ENCODE data around the gene MEGF8.

MEGF8 gene

GRCh38 chr19:42303876-42304275 is 21.6 kb upstream of the MEGF8 start:
- no peak for DNase-seq (ENCODE audit: low read depth in 2 of 2)

DNA sequence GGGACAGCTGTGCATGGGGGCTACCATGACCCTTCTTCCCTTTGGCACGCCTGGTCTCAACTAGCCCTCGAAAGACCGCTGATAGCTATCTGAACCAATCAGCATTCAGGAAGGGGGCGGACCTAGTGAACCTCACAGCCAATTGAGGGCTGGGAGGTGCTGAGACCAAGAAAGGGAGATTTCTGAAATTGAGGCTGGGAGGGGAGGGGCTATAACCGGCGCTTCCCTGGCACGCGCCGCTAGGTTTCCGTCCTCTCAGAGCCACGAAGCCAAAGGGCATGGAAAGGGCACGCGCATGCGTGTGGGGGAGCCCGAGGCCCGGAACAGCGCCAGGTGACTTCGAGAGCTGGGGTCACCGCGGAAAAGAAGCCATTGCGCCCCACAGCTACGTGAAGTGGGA is 18.8 kb upstream of the MEGF8 start:
- no peak for DNase-seq (ENCODE audit: low read depth in 2 of 2)

GRCh38 chr19:42309686-42310085 is 15.7 kb upstream of the MEGF8 start:
- DNase-seq (ENCODE audit: low read depth in 2 of 2) = no peak

GRCh38 chr19:42311657-42312056 is 13.8 kb upstream of the MEGF8 start:
- no peak for DNase-seq (ENCODE audit: low read depth in 2 of 2)

DNA sequence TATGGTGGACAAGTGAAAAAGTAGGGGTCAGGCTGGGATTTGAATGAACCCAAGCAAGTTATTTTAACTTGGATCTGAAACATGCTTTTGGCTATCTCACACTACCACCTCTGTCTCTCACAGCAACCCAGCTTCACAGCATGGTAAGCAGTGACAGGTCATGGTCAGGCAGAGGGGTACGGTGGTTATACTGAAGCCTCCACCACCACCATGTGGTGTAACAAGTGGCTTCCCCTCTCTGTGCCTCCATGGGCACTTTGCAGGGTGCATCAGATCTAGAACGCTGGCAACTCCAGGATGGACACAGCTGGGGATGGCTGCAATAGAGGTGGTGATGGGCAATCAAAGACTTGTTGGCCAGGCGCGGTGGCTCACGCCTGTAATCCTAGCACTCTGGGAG is 13.1 kb upstream of the MEGF8 start:
- DNase-seq (ENCODE audit: low read depth in 2 of 2) = no peak

DNA sequence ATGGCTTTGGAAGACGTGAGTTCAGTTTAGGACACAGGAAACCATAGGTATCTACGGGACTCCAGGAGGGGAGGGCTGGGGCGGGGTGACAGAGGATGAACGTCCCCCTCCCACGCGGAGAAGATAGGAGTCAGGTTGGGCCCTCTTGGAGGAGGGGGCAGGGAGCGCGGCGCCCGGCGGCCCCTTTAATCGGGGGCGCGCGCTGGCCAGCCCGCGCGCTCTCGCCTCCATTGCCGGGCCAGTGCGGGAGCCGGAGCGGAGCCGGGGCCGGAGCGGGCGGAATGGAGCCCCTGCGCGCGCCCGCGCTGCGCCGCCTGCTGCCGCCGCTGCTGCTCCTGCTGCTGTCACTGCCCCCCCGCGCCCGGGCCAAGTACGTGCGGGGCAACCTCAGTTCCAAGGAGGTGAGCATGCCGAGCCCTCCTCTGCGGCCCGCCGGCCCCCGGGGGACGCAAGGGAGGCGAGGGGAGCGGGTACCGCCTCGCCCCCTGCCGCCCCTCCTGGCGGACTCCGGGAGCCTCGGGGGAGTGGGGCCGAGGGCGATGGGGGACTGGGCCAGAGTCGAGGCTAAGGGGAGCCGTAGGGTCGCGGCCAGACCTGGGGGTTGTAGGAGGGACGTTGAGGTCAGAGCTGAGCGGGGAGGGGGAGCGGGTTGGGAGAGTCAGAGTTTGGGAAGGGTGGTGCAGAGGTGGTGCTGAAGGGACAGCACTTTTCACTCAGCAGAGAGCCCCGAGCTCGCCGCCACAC is 12.2 kb upstream of the MEGF8 start, which contains the start of gene TMEM145:
TSS of gene TMEM145 (plus strand) at position 214 of the 744 bp plus-strand sequence. CDS start at position 282, 68 bp downstream.
- no peak for DNase-seq (ENCODE audit: low read depth in 2 of 2)

- no peak for DNase-seq (ENCODE audit: low read depth in 2 of 2)
These were observed 11.3 kb upstream of the MEGF8 start for GRCh38 chr19:42313840-42314755.

DNA sequence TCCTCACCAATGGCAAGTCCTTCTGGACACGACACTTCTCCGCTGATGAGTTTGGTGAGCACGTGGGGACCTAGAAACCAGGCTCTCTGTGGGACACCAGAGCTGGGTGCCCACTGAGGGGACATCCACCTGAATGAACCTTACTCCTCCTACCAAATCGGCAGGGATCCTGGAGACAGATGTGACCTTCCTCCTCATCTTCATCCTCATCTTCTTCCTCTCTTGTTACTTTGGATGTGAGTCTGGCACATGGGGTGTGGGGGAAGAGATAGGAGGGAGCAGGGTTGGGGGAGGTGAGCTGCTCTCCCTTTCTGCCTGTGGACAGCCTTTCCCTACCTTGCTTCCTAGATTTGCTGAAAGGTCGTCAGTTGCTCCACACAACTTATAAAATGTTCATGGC is 10.4 kb upstream of the MEGF8 start:
- no peak for DNase-seq (ENCODE audit: low read depth in 2 of 2)

DNA sequence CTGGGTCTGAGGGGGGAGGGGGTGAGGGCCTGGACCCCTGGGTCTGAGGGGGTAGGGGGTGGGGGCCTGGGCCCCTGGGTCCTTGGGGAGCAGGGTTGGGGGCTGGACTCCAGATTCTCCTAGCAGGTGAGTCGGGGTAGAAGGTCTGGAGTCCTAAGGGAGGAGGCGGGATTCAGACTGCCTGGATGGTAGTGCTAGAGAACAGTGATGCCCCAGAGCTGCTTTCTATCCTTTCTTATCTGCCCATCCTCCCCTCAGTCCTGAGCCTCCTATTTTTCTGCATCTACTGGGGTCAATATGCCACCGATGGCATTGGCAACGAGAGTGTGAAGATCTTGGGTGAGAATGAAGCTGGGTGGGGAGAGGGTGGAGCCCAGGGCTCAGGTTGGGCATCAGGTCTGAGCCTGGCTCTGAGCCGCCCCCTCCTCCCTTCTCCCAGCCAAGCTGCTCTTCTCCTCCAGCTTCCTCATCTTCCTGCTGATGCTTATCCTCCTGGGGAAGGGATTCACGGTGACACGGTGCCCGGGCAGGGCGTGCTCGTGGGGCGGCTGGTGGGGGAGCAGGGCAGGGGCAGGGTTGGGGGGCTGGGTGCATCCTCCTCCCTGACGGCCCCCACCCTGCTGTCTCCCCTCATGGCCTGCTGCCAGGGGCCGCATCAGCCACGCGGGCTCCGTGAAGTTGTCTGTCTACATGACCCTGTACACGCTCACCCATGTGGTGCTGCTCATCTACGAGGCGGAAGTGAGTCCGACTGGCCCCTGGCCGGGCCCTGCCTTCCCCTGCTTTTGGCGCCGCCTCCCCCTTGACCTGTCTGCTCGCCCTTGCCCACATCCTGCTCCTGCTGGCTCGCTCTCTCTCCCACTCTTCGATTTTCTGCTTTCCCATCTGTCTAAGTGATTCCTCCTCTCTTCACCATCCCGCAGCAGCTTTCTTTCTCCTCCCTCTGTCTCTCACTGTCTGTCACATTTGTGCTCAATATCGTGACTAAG is 8.9 kb upstream of the MEGF8 start:
- no peak for DNase-seq (ENCODE audit: low read depth in 2 of 2)

DNA sequence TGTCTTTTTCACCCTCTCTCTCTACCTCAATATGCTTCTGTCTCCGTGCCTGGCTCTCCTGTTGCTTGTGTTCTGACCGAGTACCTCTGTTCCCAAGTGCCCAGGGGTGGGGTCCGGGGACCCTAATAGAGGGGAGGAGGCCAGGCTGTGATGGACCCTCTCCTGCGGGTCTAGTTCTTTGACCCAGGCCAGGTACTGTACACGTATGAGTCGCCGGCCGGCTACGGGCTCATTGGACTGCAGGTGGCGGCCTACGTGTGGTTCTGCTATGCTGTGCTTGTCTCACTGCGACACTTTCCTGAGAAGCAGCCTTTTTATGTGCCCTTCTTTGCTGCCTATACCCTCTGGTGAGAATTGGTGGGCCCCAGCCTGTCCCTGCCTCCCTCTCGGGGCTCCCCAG is 7.9 kb upstream of the MEGF8 start:
- no peak for DNase-seq (ENCODE audit: low read depth in 2 of 2)

DNA sequence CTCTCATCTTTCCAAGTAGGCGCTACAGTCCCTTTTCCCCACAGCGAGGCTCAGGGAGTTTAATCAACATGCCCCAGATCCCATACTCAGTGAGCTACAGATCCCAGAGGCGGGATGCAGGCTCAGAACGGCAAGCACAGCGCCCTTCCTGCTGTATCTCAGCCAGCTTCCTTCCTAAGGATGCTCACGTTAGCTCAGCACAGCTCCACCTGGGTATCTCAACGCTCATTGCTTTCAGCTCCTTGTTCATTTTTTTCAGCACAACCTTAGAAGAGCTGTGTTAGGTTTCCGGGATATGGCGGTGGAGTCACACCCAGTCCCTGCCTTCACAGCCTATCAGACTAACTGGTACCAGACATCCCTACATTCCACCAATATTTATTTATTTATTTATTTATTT is 3.1 kb upstream of the MEGF8 start:
- no peak for DNase-seq (ENCODE audit: low read depth in 2 of 2)

- DNase-seq (ENCODE audit: low read depth in 2 of 2) = no peak
These were observed 2.0 kb upstream of the MEGF8 start for GRCh38 chr19:42323473-42323851.

- no peak for DNase-seq (ENCODE audit: low read depth in 2 of 2)
These were observed 1.4 kb upstream of the MEGF8 start for GRCh38 chr19:42323852-42324654.

DNA sequence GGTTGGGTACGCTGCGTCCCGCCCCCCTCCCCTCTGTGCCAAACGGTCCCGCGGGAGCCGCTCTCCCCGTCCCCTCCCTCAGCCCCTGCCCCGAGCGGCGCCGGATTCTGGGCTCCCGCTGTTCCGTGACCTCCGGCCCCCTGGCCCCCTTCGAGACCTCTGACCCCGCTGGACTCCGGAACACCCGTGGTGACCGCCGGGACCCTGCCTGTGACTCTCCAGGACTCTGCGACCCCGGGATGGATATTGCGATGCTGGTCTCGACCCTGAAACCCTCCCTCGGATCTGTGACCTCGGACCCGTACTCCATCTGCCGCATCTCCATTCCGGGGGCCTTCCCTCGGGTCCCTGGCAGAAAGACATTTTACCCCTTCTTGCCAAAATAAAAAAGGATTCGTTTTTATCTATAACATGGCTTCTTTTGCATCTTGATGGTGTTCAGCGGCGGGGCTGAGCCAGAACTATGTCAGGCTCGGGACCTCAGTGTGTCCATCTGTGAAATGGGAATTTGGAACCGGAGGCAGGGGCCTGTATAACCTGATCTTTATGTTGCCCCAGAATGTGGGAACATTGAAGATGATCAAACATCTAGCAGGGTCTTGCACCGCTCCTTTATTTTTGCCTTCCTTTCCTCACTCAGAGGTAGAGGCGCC is 654 bp upstream of the MEGF8 start:
- DNase-seq (ENCODE audit: low read depth in 2 of 2) = no peak

GRCh38 chr19:42325896-42326771 is 699 bp downstream of the MEGF8 start:
- DNase-seq (ENCODE audit: low read depth in 2 of 2) = no peak

DNA sequence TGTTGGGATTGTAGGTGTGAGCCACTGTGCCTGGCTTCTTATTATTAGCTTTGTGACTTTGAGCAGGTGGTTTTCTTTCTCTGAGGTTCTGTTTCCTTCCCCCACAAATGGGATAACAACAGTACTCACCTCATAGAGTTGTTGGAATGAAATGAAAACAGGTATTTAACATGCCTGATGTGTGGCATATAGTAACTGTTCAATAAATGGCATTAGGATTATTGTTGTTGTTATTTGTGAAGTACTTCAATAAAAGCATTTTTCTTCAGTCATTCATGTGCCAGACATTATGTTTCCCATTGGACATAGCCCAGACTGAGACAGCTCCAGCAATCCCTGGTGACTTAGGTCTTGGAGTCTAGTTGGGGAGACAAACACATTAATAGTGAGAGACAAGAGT is 1.5 kb downstream of the MEGF8 start:
- no peak for DNase-seq (ENCODE audit: low read depth in 2 of 2)

- DNase-seq (ENCODE audit: low read depth in 2 of 2) = no peak
These were observed 1.9 kb downstream of the MEGF8 start for GRCh38 chr19:42327381-42327780.

- DNase-seq (ENCODE audit: low read depth in 2 of 2) = no peak
These were observed 2.7 kb downstream of the MEGF8 start for GRCh38 chr19:42328106-42328505.

DNA sequence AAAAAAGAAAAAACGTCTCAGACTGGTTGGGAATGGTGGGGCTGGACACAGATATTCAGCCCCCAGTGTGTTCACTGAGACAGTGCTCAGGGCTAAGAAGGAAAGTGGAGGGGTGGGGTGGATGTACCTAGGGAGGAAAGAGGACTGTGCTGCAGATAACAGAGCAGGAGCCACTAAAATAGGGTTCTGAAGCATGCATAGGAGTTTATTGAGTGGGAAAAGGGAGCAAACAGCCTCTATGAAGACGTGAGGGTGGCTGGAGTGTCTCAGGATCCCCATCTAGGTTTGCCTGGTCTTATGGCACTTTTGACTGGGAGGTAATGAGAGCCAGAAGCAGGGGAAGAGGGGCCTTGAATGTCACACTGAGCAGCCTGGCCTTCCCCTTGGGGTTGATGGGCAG is 3.4 kb downstream of the MEGF8 start:
- no peak for DNase-seq (ENCODE audit: low read depth in 2 of 2)
